H9 (cell line): ENCODE data around the gene KRTAP12-3. TPM values are rescaled to one million over a fixed set of nuclear protein-coding genes. Genes with fewer than 3 reads are reported as not detected.

Experiments used
- DNase-seq: peaks from one replicate; pipeline ENCODE4 v3.0.0-alpha.2; 2017
- H2AFZ ChIP-seq: one replicate; pipeline ENCODE4 v1.6.1; 2013; ENCODE audit warnings: mild to moderate bottlenecking, low read length, control low read depth, moderate library complexity
- H2AK5ac ChIP-seq: 2 replicates; pipeline ENCODE4 v1.6.1; 2013; ENCODE audit warnings: low read length, control low read depth, mixed read lengths; ENCODE audit not compliant: insufficient read length
- H2BK120ac ChIP-seq: one replicate; pipeline ENCODE4 v1.6.1; 2013; ENCODE audit warnings: low read depth, mild to moderate bottlenecking, low read length, control low read depth, inconsistent platforms; ENCODE audit not compliant: poor library complexity, severe bottlenecking
- H2BK12ac ChIP-seq: 2 replicates; pipeline ENCODE4 v1.6.1; 2013; ENCODE audit warnings: low read length, control low read depth, mixed read lengths, low read depth; ENCODE audit not compliant: insufficient read length
- H2BK15ac ChIP-seq: 2 replicates; pipeline ENCODE4 v1.6.1; 2013; ENCODE audit warnings: low read depth, low read length, control low read depth
- H2BK20ac ChIP-seq: one replicate; pipeline ENCODE4 v1.6.1; 2013; ENCODE audit warnings: low read depth, mild to moderate bottlenecking, low read length, control low read depth, inconsistent platforms; ENCODE audit not compliant: poor library complexity, severe bottlenecking
- H2BK5ac ChIP-seq: 2 replicates; pipeline ENCODE4 v1.6.1; 2013; ENCODE audit warnings: low read length, control low read depth, mixed read lengths; ENCODE audit not compliant: insufficient read length
- H3K14ac ChIP-seq: 2 replicates; pipeline ENCODE4 v1.6.1; 2013; ENCODE audit warnings: low read length, control low read depth; ENCODE audit not compliant: insufficient read depth
- H3K18ac ChIP-seq: 2 replicates; pipeline ENCODE4 v1.6.1; 2013; ENCODE audit warnings: low read depth, mild to moderate bottlenecking, mixed read lengths, low read length, control low read depth; ENCODE audit not compliant: insufficient read length
- H3K23ac ChIP-seq: 2 replicates; pipeline ENCODE4 v1.6.1; 2013; ENCODE audit warnings: low read length, control low read depth, mixed read lengths, low read depth; ENCODE audit not compliant: insufficient read length
- H3K23me2 ChIP-seq: 2 replicates; pipeline ENCODE4 v1.6.1; 2013; ENCODE audit warnings: low read depth, mild to moderate bottlenecking, mixed read lengths, low read length, control low read depth; ENCODE audit not compliant: insufficient read length, poor library complexity, severe bottlenecking
- H3K27ac ChIP-seq: 2 replicates; pipeline ENCODE4 v1.5.1; 2013; ENCODE audit warnings: low read length, control low read depth, mixed read lengths, low read depth; ENCODE audit not compliant: insufficient read length
- H3K27me3 ChIP-seq: 2 replicates; pipeline ENCODE4 v1.6.1; 2013; ENCODE audit warnings: low read length, control low read depth, inconsistent platforms; ENCODE audit not compliant: insufficient read depth
- H3K4ac ChIP-seq: 2 replicates; pipeline ENCODE4 v1.6.1; 2013; ENCODE audit warnings: low read depth, mild to moderate bottlenecking, control low read depth, inconsistent platforms, low read length, moderate library complexity
- H3K4me1 ChIP-seq: 2 replicates; pipeline ENCODE4 v1.6.1; 2013; ENCODE audit warnings: low read length, control low read depth, inconsistent platforms; ENCODE audit not compliant: insufficient read depth
- H3K4me2 ChIP-seq: 2 replicates; pipeline ENCODE4 v1.6.1; 2013; ENCODE audit warnings: low read length, control low read depth, mixed read lengths; ENCODE audit not compliant: insufficient read length, insufficient read depth
- H3K56ac ChIP-seq: 2 replicates; pipeline ENCODE4 v1.6.1; 2013; ENCODE audit warnings: low read depth, mild to moderate bottlenecking, mixed read lengths, low read length, control low read depth; ENCODE audit not compliant: insufficient read length
- H3K79me1 ChIP-seq: 2 replicates; pipeline ENCODE4 v1.6.1; 2013; ENCODE audit warnings: low read depth, mild to moderate bottlenecking, moderate library complexity, low read length, control low read depth, inconsistent platforms; ENCODE audit not compliant: insufficient read depth, poor library complexity, severe bottlenecking
- H3K79me2 ChIP-seq: 2 replicates; pipeline ENCODE4 v1.6.1; 2013; ENCODE audit warnings: low read length, control low read depth, inconsistent platforms; ENCODE audit not compliant: insufficient read depth
- H3K9ac ChIP-seq: 2 replicates; pipeline ENCODE4 v1.6.1; 2013; ENCODE audit warnings: low read length, control low read depth, mixed read lengths; ENCODE audit not compliant: insufficient read length; ENCODE audit errors: extremely low read depth
- H3K9me3 ChIP-seq: one replicate; pipeline ENCODE4 v1.6.1; 2013; ENCODE audit warnings: low read depth, low read length, inconsistent platforms; ENCODE audit not compliant: control insufficient read depth
- H3T11ph ChIP-seq: one replicate; pipeline ENCODE4 v1.6.1; 2013; ENCODE audit warnings: mild to moderate bottlenecking, low read length, control low read depth, inconsistent platforms
- H4K20me1 ChIP-seq: one replicate; pipeline ENCODE4 v1.6.1; 2013; ENCODE audit not compliant: control insufficient read depth, insufficient read length, insufficient read depth
- H4K5ac ChIP-seq: 2 replicates; pipeline ENCODE4 v1.6.1; 2013; ENCODE audit warnings: low read depth, mild to moderate bottlenecking, mixed read lengths, low read length, control low read depth; ENCODE audit not compliant: insufficient read length
- H4K8ac ChIP-seq: replicated peaks from 2 replicates; pipeline ENCODE4 v1.6.1; 2013; ENCODE audit warnings: low read length, control low read depth, mixed read lengths, low read depth; ENCODE audit not compliant: insufficient read length
- H4K91ac ChIP-seq: 2 replicates; pipeline ENCODE4 v1.6.1; 2013; ENCODE audit warnings: low read depth, mild to moderate bottlenecking, moderate library complexity, mixed read lengths, low read length, control low read depth; ENCODE audit not compliant: insufficient read length
- H3K27ac Mint-ChIP-seq, 3 experiments: 2 replicates in 2 of 3; 3 replicates in 1 of 3; pipeline ENCODE4 v1.8.0; 2020 to 2021; ENCODE audit warnings: mixed read lengths in 3 of 3, mild to moderate bottlenecking in 1 of 3, moderate library complexity in 1 of 3
- H3K27me3 Mint-ChIP-seq: 2 replicates; pipeline ENCODE4 v1.8.0; 2021; ENCODE audit warnings: low read depth, mild to moderate bottlenecking, moderate library complexity, mixed read lengths
- H3K36me3 Mint-ChIP-seq, 3 experiments: 2 replicates in 2 of 3; 3 replicates in 1 of 3; pipeline ENCODE4 v1.8.0; 2020 to 2021; ENCODE audit warnings: low read depth in 3 of 3, mixed read lengths in 3 of 3; ENCODE audit not compliant: insufficient read depth in 1 of 3
- H3K4me1 Mint-ChIP-seq, 2 experiments: 2 replicates each; pipeline ENCODE4 v1.8.0; 2020; ENCODE audit warnings: mixed read lengths in 2 of 2
- H3K4me3 Mint-ChIP-seq, 2 experiments: 2 replicates in 1 of 2; 3 replicates in 1 of 2; pipeline ENCODE4 v1.8.0; 2020 to 2021; ENCODE audit warnings: mild to moderate bottlenecking in 2 of 2, mixed read lengths in 2 of 2, moderate library complexity in 1 of 2
- H3K9me3 Mint-ChIP-seq, 2 experiments: 2 replicates in 1 of 2; 3 replicates in 1 of 2; pipeline ENCODE4 v1.8.0; 2020; ENCODE audit warnings: mild to moderate bottlenecking in 2 of 2, mixed read lengths in 2 of 2, moderate library complexity in 1 of 2
- WGBS: extraction: QIAGEN DNeasy Blood & Tissue Kit; methylation state at CpG from one replicate; pipeline ENCODE4 v1.1.7; 2013; ENCODE audit warnings: missing lambda C conversion rate, low lambda C conversion rate, mixed read lengths; ENCODE audit not compliant: insufficient read length; ENCODE audit errors: extremely low coverage; 5-methylcytosine and 5-hydroxymethylcytosine counted together
- total RNA-seq: library from RNA; stranded (reverse); gene quantifications from 2 replicates; pipeline ENCODE4 v1.2.1, GENCODE V29; 2021
- TF ChIP-seq, protein P1 (sequence below): fragments of 200-600 bp; sonication (generic); conservative IDR thresholded peaks from 3 replicates; pipeline ENCODE4 v1.8.0; 2021; ENCODE audit warnings: antibody characterized with exemption, mild to moderate bottlenecking

KRTAP12-3 gene
- total RNA-seq, 1 experiment from 2014 or later, result not detected

- no peaks in the 10 kb centered on the region for H4K20me1 ChIP-seq
- H3K18ac ChIP-seq, result no peak overlapping the region
- no peaks in the 10 kb centered on the region for H3K9me3 ChIP-seq
- no peak overlapping the region for H2BK15ac ChIP-seq
- no peak overlapping the region for H2BK20ac ChIP-seq
- H2AFZ ChIP-seq, result no peak overlapping the region
- H3K79me1 ChIP-seq, result no peaks in the 10 kb centered on the region
- peaks cover 16 to 17% of the 10 kb centered on the region in 2 experiments for H3K9me3 Mint-ChIP-seq
- WGBS, result no CpG with 5 or more reads among the region's 15 CpGs
- no peak overlapping the region for H3K4me3 Mint-ChIP-seq
- DNase-seq, result no peak
- H3K27ac ChIP-seq, result no peak overlapping the region
- H4K91ac ChIP-seq, result no peak overlapping the region
- no peak overlapping the region for H3K4ac ChIP-seq
- H3T11ph ChIP-seq, result no peak overlapping the region
- H3K79me2 ChIP-seq, result no peaks in the 10 kb centered on the region
- no peak overlapping the region for H3K9ac ChIP-seq
- H3K4me2 ChIP-seq, result no peak overlapping the region
- peaks cover 3 to 10% (median 7%) of the 10 kb centered on the region in 3 experiments; a peak in 5 of 7 replicates for H3K36me3 Mint-ChIP-seq
- H2BK120ac ChIP-seq, result no peak overlapping the region
- no peak overlapping the region for H4K8ac ChIP-seq
- no peak overlapping the region for H2BK5ac ChIP-seq
- no peak overlapping the region for H3K27ac Mint-ChIP-seq
- no peaks in the 10 kb centered on the region for H3K4me1 ChIP-seq
- no peak overlapping the region for H2AK5ac ChIP-seq
- H3K27me3 Mint-ChIP-seq, result peaks cover 16% of the 10 kb centered on the region
- no peak overlapping the region for H4K5ac ChIP-seq
- H3K14ac ChIP-seq, result no peak overlapping the region; the same call in 1 of the 2 replicates
- H3K23me2 ChIP-seq, result no peaks in the 10 kb centered on the region
- TF ChIP-seq, protein P1, sequence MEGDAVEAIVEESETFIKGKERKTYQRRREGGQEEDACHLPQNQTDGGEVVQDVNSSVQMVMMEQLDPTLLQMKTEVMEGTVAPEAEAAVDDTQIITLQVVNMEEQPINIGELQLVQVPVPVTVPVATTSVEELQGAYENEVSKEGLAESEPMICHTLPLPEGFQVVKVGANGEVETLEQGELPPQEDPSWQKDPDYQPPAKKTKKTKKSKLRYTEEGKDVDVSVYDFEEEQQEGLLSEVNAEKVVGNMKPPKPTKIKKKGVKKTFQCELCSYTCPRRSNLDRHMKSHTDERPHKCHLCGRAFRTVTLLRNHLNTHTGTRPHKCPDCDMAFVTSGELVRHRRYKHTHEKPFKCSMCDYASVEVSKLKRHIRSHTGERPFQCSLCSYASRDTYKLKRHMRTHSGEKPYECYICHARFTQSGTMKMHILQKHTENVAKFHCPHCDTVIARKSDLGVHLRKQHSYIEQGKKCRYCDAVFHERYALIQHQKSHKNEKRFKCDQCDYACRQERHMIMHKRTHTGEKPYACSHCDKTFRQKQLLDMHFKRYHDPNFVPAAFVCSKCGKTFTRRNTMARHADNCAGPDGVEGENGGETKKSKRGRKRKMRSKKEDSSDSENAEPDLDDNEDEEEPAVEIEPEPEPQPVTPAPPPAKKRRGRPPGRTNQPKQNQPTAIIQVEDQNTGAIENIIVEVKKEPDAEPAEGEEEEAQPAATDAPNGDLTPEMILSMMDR, result no peak
- peaks cover 8 to 11% of the 10 kb centered on the region in 2 experiments for H3K4me1 Mint-ChIP-seq
- no peak overlapping the region for H3K56ac ChIP-seq
- H3K27me3 ChIP-seq, result no peaks in the 10 kb centered on the region
- H2BK12ac ChIP-seq, result no peak overlapping the region
- H3K23ac ChIP-seq, result no peak overlapping the region
Measured at GRCh38 chr21:44636209-44637017, 21.3 kb upstream of the KRTAP12-3 start.
